NCI-H2196 treated with DMSO at 0.1 percent for 48 hours (cell line): ENCODE results near the gene CDH23.

Experiments
- DNase-seq: peaks from one replicate; lab custom pipeline; 2025; ENCODE audit not compliant: unreplicated experiment; lab: John Stamatoyannopoulos, UW

The CDH23 gene

DNA sequence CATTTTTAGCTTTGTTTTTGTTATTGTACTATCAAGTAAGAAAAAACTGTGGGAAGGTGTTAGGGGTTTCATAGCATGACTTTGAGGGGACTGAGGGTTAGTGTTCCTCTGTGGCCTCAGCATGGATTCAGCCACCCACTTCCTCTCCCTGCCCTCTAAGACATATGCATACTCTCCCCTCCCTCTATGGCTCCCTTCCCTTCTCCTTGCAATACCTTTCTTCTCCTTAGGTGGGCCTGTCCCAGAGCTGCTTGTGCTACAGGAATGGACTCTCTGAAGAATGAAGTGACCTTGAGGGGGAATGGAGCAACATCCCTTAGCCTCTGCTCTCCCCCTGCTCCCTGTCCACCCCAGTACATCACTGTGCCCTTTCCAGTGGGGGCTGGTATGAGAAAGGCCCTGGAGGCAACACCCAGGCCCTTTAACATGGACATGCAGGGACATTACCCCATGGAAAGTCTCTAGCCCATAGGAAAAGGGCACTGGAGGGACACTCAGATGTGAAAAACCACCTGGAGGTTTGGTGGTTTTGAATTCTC is 22.4 kb downstream of the CDH23 start:
- DNase-seq: no peak

DNA sequence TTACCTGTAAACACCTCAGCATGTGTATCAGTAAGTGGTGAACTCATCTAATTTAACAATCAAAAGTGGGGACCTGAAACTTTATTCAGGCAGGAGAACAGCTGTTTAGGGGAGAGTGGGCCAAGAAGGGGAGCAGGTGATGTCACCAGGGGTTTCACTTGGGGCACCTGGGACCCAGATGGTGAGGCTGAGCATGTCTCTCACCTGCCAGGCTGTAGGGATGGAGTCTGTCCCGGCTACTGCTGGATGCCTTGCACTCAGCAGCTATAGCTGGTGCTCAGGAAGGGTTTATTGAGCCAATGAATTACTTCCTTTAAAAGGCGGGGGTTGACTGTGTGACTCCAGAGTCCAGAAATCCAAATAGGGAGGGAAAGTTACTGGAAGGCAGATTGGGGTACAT is 23.0 kb downstream of the CDH23 start:
- no peak for DNase-seq

DNA sequence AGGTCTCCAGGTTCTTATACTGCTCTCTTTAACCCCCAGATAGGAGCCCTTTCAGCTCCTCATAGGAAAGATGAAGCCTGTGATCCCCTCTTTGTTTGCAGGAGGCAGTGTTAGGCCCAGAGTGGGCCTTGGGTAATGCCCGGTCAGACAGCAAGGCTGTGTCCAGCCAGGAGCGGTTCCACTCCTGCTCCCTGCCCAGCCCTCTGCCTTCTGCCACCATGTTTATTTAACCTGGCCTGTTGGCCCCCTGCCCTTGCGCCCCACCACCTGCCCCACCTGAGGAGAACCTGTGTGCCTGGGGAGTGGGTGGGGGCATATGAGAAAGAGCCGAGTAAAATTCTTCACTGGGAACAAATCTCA is 24.3 kb downstream of the CDH23 start:
- no peak for DNase-seq

DNA sequence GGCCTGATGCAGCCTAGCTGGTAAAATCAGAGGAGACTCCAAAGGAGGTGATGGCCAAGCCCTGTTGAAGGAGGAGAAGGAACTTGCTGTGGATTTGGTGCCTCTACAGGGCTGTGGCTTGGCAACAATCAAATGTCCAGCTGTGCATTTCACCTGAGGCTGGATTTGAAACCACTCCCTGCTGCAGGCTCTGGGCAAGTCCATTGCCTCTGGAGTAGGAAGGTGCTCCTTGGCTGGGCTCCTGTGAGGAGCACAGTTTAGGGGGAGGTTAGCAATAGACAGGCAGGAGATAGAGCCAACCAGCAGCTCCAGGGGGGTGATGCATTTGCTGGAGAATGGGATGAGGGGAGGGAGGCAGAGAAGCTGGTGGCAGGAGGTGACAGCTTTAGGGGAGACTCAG is 26.5 kb downstream of the CDH23 start:
- no peak for DNase-seq

DNA sequence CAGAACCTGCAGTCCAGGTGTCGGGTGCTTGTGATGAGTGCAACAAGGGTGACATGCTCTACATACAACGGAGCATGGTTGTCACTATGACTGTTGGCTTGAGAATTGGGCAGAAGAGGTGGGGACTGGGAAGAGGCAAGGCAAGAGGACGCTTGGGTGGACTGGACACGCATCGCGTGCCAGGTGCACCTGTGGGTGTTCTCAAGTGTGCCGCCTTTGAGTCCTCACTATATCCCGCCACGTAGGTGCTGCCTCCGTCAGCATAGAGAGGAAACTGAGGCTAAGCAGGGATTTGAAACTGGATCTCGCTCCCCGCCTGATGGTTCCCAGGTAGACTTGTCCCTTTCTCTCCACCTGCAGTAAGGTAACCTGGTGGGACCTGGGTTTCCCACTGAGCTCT is 27.2 kb downstream of the CDH23 start:
- DNase-seq: no peak

DNA sequence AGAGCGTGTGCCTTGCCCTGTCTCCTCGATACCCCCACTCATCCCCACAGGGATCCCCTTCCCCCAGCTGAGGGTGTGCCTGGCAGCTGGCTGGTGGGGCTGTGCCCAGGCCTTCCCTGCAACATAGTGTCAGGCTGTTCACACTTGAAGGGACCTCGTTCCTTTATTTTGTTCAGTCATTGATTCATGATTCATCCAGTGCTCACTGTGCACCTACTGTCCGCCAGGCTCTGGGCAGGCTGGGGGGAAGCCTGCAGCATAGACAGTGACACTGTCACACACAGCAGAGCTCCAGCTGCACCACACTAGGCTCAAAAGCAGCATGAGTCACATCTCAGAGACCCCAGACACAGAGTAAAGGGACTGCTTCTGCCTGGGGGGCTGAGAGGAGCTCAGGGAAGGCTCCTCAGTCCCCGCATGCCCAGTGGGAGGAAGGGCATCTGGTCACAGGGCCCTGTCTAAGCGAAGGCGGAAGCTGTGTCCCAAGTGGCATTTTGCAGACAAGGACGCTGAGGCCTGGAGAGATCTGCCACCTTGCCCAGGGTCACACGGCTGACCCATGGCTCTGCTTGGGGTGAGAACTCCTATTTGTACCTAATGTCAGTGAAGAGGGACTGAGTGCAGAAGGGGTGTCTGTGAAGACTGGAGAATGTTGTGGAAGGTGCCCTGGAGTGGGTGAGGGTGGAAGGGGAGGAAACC is 27.9 kb downstream of the CDH23 start:
- no peak for DNase-seq

DNA sequence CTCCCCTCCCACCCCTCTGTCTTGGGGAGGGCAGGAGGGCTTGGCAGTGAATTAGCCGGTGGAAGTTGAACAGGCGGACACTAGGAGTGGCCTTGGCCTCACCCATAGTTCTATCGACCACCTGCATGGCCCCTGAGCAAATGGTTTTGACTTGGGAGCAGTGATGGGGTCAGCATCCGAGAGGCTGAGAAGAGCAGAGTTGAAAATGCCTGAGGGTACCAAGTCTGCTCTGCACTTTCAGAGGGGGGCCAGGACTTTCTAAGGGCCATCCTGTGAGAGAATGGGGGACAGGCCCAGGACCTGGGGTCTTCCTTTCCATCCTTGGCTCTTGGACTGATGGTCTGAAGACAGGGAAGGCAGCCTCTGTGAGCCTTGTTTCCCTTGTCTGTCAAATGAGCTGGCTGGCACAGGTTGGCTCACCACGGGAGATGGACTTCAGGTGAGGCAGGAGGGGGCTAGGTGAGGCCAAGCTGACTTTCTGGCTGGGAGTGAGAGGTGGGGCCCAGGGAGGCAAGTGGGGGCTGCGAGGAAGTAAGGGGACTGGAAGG is 29.4 kb downstream of the CDH23 start:
- DNase-seq: no peak

DNA sequence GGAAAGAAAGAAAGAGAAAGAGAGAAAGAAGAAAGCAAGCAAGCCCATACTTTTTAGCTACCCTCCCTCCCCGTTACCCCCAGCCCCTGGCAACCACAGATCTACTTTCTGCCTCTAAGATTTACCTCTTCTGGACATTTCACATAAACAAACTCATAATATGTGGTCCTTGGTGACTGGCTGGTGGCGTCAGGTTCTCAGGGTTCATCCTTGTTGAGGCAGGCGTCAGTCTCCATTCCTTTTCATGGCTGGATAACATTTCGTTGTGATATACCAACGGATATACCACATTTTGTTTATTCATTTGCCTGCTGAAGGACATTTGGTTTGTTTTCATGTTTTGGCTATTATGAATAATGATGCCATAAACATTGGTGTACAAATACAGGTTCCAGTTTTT is 30.5 kb downstream of the CDH23 start:
- no peak for DNase-seq

DNA sequence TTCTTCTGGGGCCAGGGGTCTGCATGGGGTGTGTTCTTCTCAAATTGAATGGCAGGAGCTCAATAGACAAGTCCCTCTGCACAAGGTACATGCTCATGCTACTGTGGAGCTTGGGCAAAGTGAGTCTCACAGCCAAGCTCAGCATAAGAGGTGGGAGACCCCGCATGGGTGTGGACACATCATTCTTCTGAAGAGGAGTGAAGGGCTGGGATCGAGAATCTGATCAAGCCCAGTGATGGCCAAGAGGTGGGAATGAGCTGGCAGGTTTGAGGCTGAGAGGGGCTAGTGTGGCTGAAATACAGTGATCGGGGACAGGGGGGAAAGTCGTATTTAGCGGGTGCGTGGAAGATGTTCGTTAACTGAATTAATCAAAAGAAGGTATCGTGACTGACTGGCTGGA is 32.6 kb downstream of the CDH23 start:
- DNase-seq: no peak

DNA sequence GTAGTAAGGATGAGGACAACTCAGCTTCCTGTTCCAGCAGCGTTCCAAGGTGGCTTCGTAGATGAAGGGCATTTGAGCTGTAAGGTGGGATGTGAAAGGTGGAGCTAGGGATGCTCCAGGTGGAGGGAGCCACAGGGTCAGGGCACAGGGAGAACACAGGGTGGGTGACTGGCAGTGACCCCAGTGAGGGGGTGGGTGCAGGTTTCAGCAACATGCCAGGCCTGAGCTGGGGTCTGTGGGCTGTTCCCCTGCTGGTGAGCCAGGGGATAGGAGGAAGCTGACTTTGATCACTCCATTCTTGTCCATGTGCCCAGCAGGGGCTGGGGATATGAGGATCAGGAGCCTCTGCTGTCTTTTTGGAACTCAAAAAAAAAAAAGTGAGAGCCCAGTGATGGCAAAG is 33.2 kb downstream of the CDH23 start:
- no peak for DNase-seq

DNA sequence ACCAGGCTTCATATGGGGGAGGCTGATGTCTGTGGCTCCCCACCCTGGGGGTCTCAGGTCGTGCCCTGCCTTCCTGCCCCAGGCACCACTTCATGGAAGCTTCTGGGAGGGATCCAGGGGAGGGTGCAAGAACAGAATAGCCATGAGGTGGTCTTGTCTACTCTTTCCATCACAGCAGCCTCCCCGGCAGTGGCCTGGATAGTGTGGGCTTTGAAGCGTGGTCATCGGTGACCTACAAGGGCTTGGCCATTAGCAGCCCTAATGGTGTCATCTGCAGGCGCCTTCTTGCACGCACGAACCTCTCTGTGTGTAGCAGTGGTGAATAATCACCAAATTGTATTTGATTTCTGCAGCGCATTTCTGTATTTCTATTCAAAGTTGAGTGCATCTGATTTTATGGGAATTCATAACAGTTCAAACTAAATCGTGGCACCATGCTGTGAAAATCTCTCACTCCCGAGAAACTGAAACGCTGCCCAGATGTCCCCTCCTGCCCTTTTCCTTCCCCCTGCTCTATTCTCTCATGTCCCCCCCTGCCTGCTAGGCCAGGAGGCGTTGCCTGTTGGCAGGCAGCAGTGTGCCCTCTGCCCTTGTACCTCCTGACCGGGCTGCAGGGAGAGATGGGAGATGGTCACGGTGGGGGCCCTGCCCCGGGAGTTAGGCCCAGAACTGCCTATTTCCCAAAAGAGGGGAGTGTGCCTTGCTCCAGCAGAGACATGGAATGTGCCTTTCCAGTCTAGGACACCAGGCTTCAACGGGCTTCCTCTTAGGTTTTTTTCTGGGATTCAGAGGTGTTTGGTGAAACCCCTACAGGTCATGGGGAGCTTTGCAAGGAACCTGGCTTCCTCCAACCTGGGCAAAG is 34.8 kb downstream of the CDH23 start:
- no peak for DNase-seq

DNA sequence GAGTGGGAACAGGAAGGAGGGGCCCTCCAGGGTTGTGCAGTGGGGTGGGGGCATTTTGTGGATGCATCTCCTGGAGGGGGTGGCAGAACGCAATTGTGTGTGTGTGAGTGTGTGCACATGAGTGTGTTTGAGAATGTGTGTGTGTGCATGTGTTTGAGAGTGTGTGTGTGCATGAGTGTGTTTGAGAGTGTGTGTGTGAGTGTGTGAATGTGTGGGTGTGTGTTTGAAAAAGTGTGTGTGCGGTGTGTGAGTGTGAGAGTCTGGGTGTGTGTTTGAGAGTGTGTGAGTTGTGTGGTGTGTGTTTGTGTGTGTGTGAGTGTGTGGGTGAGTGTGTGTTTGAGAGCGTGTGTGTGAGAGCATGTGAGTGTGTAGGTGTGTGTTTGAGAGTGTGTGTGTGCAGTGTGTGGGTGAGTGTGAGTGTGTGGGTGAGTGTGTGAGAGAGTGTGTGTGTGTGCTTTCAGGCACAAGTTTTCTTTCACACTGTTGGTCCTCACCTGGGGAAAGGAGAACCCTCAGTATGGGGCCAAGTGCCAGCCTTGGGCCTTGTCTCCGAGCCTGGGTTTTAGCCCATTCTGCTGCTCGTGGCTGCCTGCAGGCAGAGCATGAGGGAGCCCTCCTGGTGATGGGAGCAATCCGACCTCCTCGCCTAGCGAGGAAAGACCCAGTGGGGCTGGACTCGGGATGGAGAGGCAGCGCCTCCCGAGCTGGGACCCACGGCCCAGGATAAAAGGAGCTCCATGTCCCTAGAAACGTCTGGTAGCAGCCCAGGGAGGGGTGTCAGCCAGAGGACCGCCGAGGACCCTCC is 35.6 kb downstream of the CDH23 start:
- no peak for DNase-seq

DNA sequence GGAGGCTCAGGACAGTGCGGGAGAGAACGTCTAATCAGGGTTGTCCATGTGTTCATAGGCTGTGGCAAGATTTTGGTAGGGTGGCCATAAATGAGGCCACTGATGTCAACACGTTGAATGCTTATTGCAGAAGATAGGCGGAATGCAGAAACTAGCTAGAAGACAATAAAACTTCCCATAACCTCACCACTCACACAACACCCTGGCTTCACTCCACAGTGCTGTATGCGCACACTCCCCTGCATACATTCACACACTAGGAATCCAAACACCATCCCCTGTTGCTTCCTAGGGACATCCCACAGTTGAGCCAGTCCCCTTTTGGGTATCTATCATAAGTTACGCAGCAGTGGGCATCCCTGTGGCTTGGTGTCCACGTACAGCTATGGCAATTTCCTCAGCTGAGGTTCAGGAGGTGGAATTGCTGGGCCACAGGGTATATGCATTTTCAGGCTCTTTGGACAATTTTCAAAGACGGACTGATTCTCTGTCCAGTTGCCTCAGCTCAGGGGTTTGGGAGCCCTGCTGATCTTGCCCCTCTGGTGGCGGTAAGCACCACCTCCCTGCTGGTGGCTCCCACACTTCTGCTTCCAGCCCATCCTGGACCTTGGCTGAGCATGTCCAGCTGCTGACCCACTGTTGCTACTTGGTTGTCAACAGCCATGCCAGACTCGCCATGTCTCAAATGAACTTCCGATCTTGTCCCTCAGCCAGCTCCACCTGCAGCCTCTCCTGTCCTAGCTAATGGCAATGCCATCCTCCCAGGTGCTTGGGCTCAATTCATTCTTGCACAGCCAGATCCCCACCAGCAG is 36.4 kb downstream of the CDH23 start:
- no peak for DNase-seq

DNA sequence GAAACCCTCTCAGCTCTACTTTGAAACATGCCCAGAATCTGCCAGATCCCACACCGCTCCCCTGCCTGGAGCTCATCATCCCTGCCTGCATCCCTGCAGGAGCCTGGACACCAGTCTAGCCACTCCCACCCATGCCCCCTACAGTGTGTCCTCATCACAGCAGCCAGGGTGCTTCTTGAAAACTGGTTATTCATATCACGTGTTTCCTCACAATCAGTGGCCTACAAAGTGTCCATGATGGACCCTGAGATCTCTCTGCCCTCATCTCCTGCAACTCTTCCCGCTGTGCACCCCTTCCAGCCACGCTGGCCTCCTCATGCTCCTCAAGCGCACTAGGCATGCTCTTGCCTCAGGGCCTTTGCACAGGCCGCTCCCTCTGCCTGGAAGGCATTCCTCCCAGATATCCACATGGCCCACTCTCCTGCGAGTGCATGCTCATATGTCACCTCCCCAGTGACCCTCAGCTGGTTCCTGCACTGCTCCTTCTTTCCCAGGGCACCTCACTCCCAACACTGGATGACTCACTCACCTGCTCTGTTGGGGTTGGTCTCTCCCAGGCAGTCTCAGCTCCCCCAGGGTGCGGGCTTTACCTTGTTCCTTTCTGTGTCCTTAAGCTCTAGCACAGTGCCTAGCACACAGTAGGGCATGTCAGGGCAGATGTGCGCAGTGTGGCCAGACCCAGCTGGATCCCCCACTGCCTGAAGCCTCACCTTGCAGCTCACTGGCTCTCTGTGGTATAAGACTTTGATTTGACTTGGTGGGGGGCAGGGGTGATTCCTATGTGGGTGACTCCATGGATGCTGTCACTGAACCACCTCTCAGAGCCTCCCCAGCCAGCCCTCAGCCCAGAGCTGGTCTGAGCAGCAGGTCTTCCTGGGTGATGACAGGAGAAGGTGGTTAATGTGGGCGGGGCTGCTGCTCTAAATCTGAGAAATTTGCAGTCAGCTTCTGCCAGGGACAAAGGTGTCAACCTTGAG is 37.3 kb downstream of the CDH23 start:
- DNase-seq: no peak

DNA sequence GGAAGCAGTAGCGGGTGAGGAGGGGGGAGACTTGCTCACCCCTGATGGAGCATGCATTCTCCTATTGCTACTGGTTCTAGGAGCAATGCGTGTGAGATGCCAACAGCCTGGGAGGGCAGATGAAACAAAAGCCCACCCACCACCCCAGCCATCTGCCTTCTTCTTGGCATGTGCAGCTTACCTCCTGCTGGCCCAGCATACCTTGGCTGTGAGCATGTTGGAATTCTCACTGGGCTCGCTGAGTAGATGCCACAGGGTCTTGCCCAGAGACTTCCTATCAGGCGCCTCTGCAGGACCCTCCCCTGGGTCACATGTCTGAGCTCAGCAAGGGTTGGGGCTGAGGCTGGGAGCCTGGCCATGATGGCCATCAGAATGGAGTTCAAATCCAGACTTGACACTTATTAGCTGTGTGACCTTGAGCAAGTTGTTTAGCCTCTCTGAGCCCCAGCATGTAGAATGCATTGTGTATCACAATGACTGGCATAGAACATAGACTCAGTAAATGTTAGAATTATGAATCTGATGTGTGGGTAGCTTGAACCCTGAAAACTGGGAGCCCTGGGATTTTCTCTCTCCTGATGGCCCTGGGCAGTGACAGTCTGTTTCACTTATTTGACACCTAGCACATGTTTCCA is 38.2 kb downstream of the CDH23 start:
- DNase-seq: no peak

DNA sequence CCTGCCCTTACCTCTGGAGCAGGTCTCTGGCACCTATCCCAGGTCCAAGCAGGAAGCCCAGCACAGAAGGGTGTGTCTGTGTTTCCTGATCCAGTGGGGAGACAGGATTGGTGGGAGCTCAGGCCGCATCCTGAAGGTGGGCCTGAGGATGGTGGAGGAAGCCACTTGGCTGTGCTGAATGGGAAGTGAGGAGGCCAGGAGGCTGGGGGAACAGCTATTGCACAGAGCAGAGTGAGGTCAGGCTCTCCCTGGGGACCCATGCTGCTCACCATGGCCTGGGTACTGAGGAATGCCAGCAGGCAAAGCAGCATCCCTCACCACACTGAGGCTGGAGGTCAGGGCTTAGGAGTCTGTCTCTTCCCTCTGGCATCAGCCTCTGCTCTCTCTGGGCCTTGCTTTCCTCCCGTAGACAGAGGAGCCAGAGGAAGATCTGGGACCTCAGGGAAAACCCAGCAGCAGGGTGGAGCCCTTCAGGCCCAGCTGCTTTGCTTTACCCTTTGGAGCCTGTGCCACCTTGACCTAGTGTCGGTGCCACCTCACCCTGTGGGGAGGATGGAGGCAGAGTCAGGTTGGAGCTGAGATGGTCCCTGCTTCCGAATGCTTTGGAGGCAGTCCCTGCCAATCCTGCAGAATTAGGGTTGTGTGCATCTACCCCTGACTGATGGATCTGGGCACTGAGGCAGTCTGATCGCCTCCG is 39.0 kb downstream of the CDH23 start:
- no peak for DNase-seq

DNA sequence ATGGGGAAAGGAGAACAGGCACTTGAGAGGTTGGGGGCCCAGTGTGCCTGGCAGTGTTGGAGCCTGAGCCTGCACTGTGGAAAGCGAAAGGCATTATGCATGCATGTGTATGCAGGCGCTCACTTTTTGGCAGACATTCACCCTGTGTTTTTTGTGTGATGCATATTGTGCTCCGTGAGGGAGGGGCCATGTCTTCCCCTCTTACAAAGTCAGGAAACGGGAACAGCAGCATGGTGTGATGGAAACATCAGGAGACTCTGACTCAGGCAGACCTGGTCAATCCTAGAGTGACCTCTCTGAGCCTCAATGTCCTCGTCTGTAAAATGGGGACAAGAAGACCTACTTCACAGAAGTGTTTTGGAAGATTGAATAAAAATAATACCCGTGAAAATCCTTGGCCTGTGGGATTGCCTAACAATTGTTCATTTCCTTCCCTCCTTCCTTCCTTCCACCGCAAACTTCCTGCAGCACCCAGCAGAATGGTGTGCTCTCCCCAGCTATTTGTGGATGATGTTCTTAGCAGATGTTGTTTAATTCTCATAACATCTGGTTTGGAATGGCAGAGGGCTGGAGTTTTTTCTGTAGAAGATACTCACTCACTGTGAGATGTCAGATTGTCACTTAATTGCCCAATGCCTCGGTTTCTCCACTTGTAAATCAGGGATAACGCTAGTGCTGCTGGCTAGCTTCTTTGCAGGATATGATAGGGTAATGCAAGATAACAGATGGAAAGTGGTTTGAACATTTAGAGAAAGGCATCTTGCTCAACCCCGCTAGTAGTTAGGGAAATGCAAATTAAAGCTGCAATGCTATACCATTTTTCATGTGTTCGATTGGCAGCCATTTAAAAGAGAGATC is 39.8 kb downstream of the CDH23 start:
- no peak for DNase-seq
